ENCODE data around the gene CCDC149. TPM values are rescaled to one million over a fixed set of nuclear protein-coding genes. Genes with fewer than 3 reads are reported as not detected.

The CCDC149 gene
- total and polyA plus RNA-seq, 9 of the 15 experiments (the other 6 are each of a cell fraction or from before 2014, with no cell fraction given): 0.04 to 0.18 TPM; not detected in 7

DNA sequence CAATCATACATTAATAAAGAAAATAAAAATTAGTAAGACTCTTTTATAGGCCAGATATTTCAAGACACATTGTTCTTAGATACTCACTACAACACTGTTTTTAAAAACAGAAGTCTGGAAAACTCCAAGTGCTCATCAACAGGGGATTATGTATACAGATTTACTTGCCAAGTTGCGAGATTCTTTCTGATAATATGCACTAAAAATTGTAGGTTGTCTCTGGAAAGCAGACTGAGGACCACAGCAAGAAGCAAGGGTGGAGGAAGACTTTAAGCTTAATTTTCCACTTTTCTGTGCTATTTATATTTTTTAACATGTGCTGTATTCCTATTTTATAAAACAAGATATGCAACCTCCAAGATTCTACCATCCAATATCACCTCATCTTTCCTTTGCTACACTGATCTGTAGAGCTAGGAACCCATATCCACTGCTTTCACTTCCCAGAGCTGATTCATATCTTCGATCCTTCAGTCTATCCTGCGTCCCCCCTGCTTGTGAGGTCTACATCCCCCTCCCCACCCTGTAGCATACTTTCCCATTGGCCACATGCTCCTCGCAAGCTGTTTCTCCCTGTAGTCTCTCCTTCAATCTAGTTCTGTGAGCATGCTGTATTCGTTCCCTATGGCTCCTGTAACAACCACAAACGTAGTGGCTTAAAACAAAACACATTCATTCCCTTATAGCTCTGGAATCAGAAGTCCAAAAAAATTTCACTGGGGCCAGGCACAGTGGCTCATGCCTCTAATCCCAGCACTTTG is 101.8 kb downstream of the CCDC149 start:
- WGBS (ENCODE audit: insufficient coverage, low coverage, missing lambda C conversion rate): 5% methylated on average over 6 of the region's 6 CpGs
- no peaks in the 10 kb centered on the region for H3K9me1 ChIP-seq (ENCODE audit: control insufficient read depth, insufficient read depth, low read length)
- ChIA-PET CTCF (ENCODE audit: low intra/inter-chr PET ratio) (no interaction called here), POLR2A (no interaction called here)
- H3K27ac ChIP-seq (ENCODE audit: extremely low read depth, low read depth, low read length): no peak overlapping the region
- no peaks in the 10 kb centered on the region for H3K79me2 ChIP-seq (ENCODE audit: control insufficient read depth, insufficient read depth, low read length)
- no peak for TF ChIP-seq STAT5A (IDR thresholded peaks at IDR 0.05; ENCODE audit: borderline replicate concordance, low read length)
- H3K4me3 ChIP-seq: no peak overlapping the region
- no TSS peak for BruUV-seq (replicated peaks)
- no peak overlapping the region for H2AFZ ChIP-seq (ENCODE audit: low read depth, low read length)
- intact Hi-C loops (cut with micrococcal nuclease) (no loop called here), in situ Hi-C loops (cut with MboI) (no loop called here)
- peaks cover 3 to 35% of the 10 kb centered on the region in 2 experiments; a peak in 3 of 5 replicates for H3K27me3 ChIP-seq (ENCODE audit: control insufficient read depth in 2 of 2, insufficient read depth in 2 of 2, low read length in 2 of 2)
- H3K4me2 ChIP-seq (ENCODE audit: insufficient read depth, low read length): no peak overlapping the region
- FAIRE-seq (no peak), ATAC-seq (no peak), DNase-seq (ENCODE audit: extremely low read depth in 1 of 4, low spot score in 3 of 4) (no peak)
- no peak overlapping the region for H3K9ac ChIP-seq (ENCODE audit: insufficient read depth in 1 of 2, low read depth in 2 of 2, low read length in 2 of 2)
- H3K9me3 ChIP-seq (replicated peaks; ENCODE audit: control insufficient read depth, insufficient read depth, low read depth, low read length): no peaks in the 10 kb centered on the region
- H3K36me3 ChIP-seq (ENCODE audit: control insufficient read depth, insufficient read depth, low read length): no peaks in the 10 kb centered on the region
- peaks cover 0 to 2% of the 10 kb centered on the region in 2 experiments; a peak in 2 of 5 replicates for H3K4me1 ChIP-seq (replicated peaks in 1 of 2; ENCODE audit: control insufficient read depth in 2 of 2, insufficient read depth in 2 of 2, low read length in 2 of 2)
- H4K20me1 ChIP-seq (replicated peaks; ENCODE audit: control insufficient read depth, insufficient read depth, low read length): no peaks in the 10 kb centered on the region

- Histone ChIP-seq H3K9ac (ENCODE audit: insufficient read depth in 1 of 2, low read depth in 2 of 2, low read length in 2 of 2) (no peak overlapping the region), H3K9me1 (ENCODE audit: control insufficient read depth, insufficient read depth, low read length) (no peaks in the 10 kb centered on the region), H3K9me3 (replicated peaks; ENCODE audit: control insufficient read depth, insufficient read depth, low read depth, low read length) (no peaks in the 10 kb centered on the region), H3K27me3 (ENCODE audit: control insufficient read depth in 2 of 2, insufficient read depth in 2 of 2, low read length in 2 of 2) (peaks cover 3 to 35% of the 10 kb centered on the region in 2 experiments; a peak in 3 of 5 replicates), H3K4me2 (ENCODE audit: insufficient read depth, low read length) (no peak overlapping the region), H3K4me3 (no peak overlapping the region), H3K27ac (ENCODE audit: extremely low read depth, low read depth, low read length) (no peak overlapping the region), H3K36me3 (ENCODE audit: control insufficient read depth, insufficient read depth, low read length) (no peaks in the 10 kb centered on the region), H4K20me1 (replicated peaks; ENCODE audit: control insufficient read depth, insufficient read depth, low read length) (no peaks in the 10 kb centered on the region), H3K79me2 (ENCODE audit: control insufficient read depth, insufficient read depth, low read length) (no peaks in the 10 kb centered on the region), H3K4me1 (replicated peaks in 1 of 2; ENCODE audit: control insufficient read depth in 2 of 2, insufficient read depth in 2 of 2, low read length in 2 of 2) (peaks cover 0 to 13% of the 10 kb centered on the region in 2 experiments; a peak in 2 of 5 replicates), H2AFZ (ENCODE audit: low read depth, low read length) (no peak overlapping the region; the same call in 1 of the 2 replicates)
- ATAC-seq: no peak
- no peak for FAIRE-seq
- ChIA-PET POLR2A (no interaction called here), CTCF (ENCODE audit: low intra/inter-chr PET ratio) (no interaction called here)
- in situ Hi-C loops (cut with MboI): no loop called here
- intact Hi-C loops (cut with micrococcal nuclease): no loop called here
- 0% methylated on average over 6 of the region's 6 CpGs for WGBS (ENCODE audit: insufficient coverage, low coverage, missing lambda C conversion rate)
- no TSS peak for BruUV-seq (replicated peaks)
- DNase-seq (ENCODE audit: extremely low read depth in 1 of 4, low spot score in 3 of 4): no peak
- TF ChIP-seq ZNF583 (CRISPR knock-in tag; IDR thresholded peaks at IDR 0.05): no peak
- no peak for TF ChIP-seq ZNF282 (CRISPR knock-in tag; IDR thresholded peaks at IDR 0.05)
- TF ChIP-seq TRIM24 (IDR thresholded peaks at IDR 0.05): no peak
- no peak for TF ChIP-seq RBM17 (IDR thresholded peaks at IDR 0.05; ENCODE audit: borderline replicate concordance, low read depth, low read length)
- no peak for TF ChIP-seq E2F1 (CRISPR knock-in tag; IDR thresholded peaks at IDR 0.05)
- TF ChIP-seq MTA3 (IDR thresholded peaks at IDR 0.05; ENCODE audit: borderline replicate concordance): no peak
- TF ChIP-seq DIDO1 (tag; IDR thresholded peaks at IDR 0.05; ENCODE audit: low read depth): no peak
- no peak for TF ChIP-seq NR4A1 (CRISPR knock-in tag; IDR thresholded peaks at IDR 0.05)
- TF ChIP-seq NR4A1 (tag; IDR thresholded peaks at IDR 0.05): no peak
- TF ChIP-seq ZNF445 (CRISPR knock-in tag; IDR thresholded peaks at IDR 0.05; ENCODE audit: low read depth): no peak
- no peak for TF ChIP-seq ZC3H4 (CRISPR knock-in tag; IDR thresholded peaks at IDR 0.05; ENCODE audit: borderline replicate concordance)
- no peak for TF ChIP-seq ESRRB (CRISPR knock-in tag; IDR thresholded peaks at IDR 0.05; ENCODE audit: borderline replicate concordance)
- no peak for TF ChIP-seq COPS2 (conservative IDR thresholded peaks at IDR 0.05)
- no peak for TF ChIP-seq KLF6 (CRISPR knock-in tag; IDR thresholded peaks at IDR 0.05; ENCODE audit: borderline replicate concordance)
- no peak for TF ChIP-seq GABPB2 (CRISPR knock-in tag; conservative IDR thresholded peaks at IDR 0.05)
- no peak for TF ChIP-seq NCOA1 (IDR thresholded peaks at IDR 0.05; ENCODE audit: low read depth)
These were observed 102.9 kb downstream of the CCDC149 start for GRCh38 chr4:24809815-24810405.
